ENCODE data around the gene TNFAIP2. TPM values are rescaled to one million over a fixed set of nuclear protein-coding genes. Genes with fewer than 3 reads are reported as not detected.

TNFAIP2 gene
- polyA plus RNA-seq, 1 donor from 2014 or later = 1.8 TPM

DNA sequence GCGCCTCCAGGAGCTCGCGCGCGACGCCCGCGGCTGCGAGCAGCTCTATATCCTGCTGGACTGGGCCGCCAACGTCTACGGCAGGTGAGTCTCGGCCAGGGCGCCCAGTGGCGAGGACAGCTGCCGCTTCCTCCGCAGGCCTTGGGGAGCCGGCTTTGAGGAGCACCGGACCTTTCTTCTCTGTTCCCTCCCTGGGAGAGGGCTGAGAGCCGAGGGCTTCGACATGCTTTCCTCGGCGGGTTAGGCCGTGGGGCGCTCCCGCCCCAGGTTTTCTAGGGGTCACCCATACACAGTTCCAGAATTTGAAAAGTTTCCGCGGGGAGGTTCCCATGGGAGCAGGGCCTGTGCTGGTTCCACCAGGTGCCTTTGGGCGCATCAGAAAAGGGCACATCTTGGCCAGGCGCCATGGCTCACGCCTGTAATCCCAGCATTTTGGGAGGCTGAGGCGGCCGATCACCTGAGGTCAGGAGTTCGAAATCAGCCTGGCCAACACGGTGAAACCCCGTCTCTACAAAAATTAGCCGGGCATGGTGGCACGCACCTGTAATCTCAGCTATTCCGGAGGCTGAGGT, 20.5 kb upstream of the TNFAIP2 start:
- H2AFZ ChIP-seq (ENCODE audit: low read depth, low read length) = no peak overlapping the region
- no peak overlapping the region for H3K4me3 ChIP-seq (ENCODE audit: low read length)
- H3K9me3 ChIP-seq (ENCODE audit: low read length) = no peaks in the 10 kb centered on the region
- H3K79me2 ChIP-seq (replicated peaks; ENCODE audit: insufficient read depth, low read length) = no peaks in the 10 kb centered on the region
- TF ChIP-seq RAD21 (conservative IDR thresholded peaks at IDR 0.05) = no peak
- TF ChIP-seq MXI1 (conservative IDR thresholded peaks at IDR 0.05; ENCODE audit: poor library complexity, severe bottlenecking) = no peak
- no peak for TF ChIP-seq EP300 (conservative IDR thresholded peaks at IDR 0.05; ENCODE audit: poor library complexity, severe bottlenecking)
- TF ChIP-seq POLR2AphosphoS5 (IDR thresholded peaks at IDR 0.05) = no peak
- TF ChIP-seq CTCF (IDR thresholded peaks at IDR 0.05; ENCODE audit: poor library complexity, severe bottlenecking) = no peak
- TF ChIP-seq TAF1 (IDR thresholded peaks at IDR 0.05; ENCODE audit: low read depth) = no peak
- TF ChIP-seq SMC3 (conservative IDR thresholded peaks at IDR 0.05; ENCODE audit: poor library complexity) = no peak
- TF ChIP-seq EZH2 (IDR thresholded peaks at IDR 0.05; ENCODE audit: borderline replicate concordance, insufficient read depth, low read length, poor library complexity, severe bottlenecking) = no peak
- TF ChIP-seq, protein P1, sequence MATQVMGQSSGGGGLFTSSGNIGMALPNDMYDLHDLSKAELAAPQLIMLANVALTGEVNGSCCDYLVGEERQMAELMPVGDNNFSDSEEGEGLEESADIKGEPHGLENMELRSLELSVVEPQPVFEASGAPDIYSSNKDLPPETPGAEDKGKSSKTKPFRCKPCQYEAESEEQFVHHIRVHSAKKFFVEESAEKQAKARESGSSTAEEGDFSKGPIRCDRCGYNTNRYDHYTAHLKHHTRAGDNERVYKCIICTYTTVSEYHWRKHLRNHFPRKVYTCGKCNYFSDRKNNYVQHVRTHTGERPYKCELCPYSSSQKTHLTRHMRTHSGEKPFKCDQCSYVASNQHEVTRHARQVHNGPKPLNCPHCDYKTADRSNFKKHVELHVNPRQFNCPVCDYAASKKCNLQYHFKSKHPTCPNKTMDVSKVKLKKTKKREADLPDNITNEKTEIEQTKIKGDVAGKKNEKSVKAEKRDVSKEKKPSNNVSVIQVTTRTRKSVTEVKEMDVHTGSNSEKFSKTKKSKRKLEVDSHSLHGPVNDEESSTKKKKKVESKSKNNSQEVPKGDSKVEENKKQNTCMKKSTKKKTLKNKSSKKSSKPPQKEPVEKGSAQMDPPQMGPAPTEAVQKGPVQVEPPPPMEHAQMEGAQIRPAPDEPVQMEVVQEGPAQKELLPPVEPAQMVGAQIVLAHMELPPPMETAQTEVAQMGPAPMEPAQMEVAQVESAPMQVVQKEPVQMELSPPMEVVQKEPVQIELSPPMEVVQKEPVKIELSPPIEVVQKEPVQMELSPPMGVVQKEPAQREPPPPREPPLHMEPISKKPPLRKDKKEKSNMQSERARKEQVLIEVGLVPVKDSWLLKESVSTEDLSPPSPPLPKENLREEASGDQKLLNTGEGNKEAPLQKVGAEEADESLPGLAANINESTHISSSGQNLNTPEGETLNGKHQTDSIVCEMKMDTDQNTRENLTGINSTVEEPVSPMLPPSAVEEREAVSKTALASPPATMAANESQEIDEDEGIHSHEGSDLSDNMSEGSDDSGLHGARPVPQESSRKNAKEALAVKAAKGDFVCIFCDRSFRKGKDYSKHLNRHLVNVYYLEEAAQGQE (IDR thresholded peaks at IDR 0.05; ENCODE audit: borderline replicate concordance) = no peak
- H3K36me3 ChIP-seq (ENCODE audit: insufficient read depth, low read length) = no peaks in the 10 kb centered on the region
- H3K9ac ChIP-seq (ENCODE audit: low read length) = no peak overlapping the region
- no peaks in the 10 kb centered on the region for H4K20me1 ChIP-seq (ENCODE audit: insufficient read depth)
- no peak overlapping the region for H3K27ac ChIP-seq (ENCODE audit: low read length)
- H3K27me3 ChIP-seq (ENCODE audit: insufficient read depth, low read depth, low read length) = peaks cover 38% of the 10 kb centered on the region
- no peak overlapping the region for H3K4me2 ChIP-seq (ENCODE audit: low read length)
- H3F3A ChIP-seq (ENCODE audit: insufficient read depth, low read length, poor library complexity, severe bottlenecking) = no peaks in the 10 kb centered on the region
- H3K9me2 ChIP-seq (ENCODE audit: insufficient read depth, low read length) = no peaks in the 10 kb centered on the region

DNA sequence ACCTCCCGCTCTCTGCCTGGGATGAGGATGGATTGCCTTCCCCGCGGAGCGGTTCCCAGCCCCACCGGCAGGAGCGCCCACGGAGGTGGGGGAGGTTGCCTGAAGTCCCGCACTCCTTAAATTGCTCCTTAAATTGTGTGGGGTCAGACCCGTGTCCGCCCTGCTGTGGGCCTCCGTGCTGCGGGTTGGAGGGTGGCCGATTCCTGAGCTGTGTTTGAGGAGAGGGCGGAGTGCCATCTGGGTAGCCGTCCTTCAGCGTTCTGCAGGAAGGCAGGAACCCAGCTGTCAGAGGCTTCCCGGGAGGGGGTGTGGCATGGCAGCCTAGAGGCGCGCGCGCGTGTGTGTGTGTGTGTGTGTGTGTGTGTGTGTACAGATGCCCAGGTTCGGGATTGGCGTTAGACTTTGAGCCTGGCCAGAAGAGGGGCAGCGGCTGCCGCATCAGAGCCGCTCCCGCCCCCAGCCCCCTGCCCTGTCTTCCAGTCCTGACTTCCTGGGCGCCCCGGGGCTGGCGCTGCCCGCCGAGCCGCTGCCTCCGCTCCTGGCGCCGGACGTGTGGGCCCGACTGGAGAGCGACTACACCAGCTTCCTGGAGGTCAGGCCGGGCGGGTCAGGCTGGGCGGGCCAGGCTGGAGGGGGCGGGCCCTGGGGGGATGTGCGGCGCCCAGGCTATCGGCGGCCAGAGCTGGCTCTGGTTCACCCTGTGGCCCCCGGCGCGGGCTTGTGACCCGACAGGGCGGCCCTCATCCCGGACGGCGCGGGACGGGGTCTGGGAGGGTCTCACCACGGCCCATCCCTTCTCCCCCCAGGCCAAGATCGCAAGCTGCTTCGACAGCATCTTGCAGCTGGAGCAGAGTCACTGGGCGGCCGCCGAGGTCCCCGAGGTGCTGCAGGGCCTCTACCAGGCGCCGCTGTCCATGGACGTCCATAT, 19.5 kb upstream of the TNFAIP2 start:
- H2AFZ ChIP-seq (ENCODE audit: low read depth, low read length) = no peak overlapping the region
- no peak for TF ChIP-seq POLR2AphosphoS5 (IDR thresholded peaks at IDR 0.05)
- H4K20me1 ChIP-seq (ENCODE audit: insufficient read depth) = no peaks in the 10 kb centered on the region
- H3K27ac ChIP-seq (ENCODE audit: low read length) = no peak overlapping the region
- H3K27me3 ChIP-seq (ENCODE audit: insufficient read depth, low read depth, low read length) = peaks cover 38% of the 10 kb centered on the region
- H3K79me2 ChIP-seq (replicated peaks; ENCODE audit: insufficient read depth, low read length) = no peaks in the 10 kb centered on the region
- H3F3A ChIP-seq (ENCODE audit: insufficient read depth, low read length, poor library complexity, severe bottlenecking) = no peaks in the 10 kb centered on the region
- no peak overlapping the region for H3K9ac ChIP-seq (ENCODE audit: low read length)
- no peaks in the 10 kb centered on the region for H3K36me3 ChIP-seq (ENCODE audit: insufficient read depth, low read length)
- H3K4me2 ChIP-seq (ENCODE audit: low read length) = no peak overlapping the region
- no peaks in the 10 kb centered on the region for H3K9me3 ChIP-seq (ENCODE audit: low read length)
- no peaks in the 10 kb centered on the region for H3K9me2 ChIP-seq (ENCODE audit: insufficient read depth, low read length)
- H3K4me3 ChIP-seq (ENCODE audit: low read length) = no peak overlapping the region
